ENCODE results near the gene FGF23. TPM values are rescaled to one million over a fixed set of nuclear protein-coding genes. Genes with fewer than 3 reads are reported as not detected.

FGF23 gene
- total and polyA plus RNA-seq, 12 donors, result 0.01 to 0.76 (median 0.15) TPM; not detected in 7

DNA sequence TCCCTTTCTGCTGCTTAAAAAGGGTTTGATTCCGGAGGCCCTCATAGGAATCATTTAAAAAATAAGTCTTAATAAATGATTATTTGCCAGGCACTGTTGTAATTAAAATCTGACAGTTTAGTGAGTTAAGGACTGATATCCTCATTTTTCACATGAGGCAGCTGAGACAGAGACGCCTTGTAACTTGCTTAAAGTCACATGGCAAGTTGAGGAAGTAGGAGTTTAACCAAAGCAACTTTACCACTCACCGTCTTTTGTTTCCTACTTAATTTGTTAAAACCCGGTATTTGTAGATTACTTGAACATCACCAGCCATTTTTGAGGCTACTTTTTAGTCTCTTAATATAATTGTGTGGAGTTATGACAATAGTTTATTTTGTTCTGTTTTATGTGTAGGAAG, 56.1 kb downstream of the FGF23 start:
- DNase-seq (no peak), ATAC-seq (no peak)
- intact Hi-C loops (cut with DNase I), result loop anchor here in 1 of 10 donors (5.0 kb wide), 1 partner anchor 214 kb away; the partner anchor contains the start of gene RAD51AP1
- H3K4me3 ChIP-seq, result no peak overlapping the region
- peaks cover 0 to 39% (median 21%) of the 10 kb centered on the region in 9 donors for H3K4me1 ChIP-seq
- TF ChIP-seq, protein P1, sequence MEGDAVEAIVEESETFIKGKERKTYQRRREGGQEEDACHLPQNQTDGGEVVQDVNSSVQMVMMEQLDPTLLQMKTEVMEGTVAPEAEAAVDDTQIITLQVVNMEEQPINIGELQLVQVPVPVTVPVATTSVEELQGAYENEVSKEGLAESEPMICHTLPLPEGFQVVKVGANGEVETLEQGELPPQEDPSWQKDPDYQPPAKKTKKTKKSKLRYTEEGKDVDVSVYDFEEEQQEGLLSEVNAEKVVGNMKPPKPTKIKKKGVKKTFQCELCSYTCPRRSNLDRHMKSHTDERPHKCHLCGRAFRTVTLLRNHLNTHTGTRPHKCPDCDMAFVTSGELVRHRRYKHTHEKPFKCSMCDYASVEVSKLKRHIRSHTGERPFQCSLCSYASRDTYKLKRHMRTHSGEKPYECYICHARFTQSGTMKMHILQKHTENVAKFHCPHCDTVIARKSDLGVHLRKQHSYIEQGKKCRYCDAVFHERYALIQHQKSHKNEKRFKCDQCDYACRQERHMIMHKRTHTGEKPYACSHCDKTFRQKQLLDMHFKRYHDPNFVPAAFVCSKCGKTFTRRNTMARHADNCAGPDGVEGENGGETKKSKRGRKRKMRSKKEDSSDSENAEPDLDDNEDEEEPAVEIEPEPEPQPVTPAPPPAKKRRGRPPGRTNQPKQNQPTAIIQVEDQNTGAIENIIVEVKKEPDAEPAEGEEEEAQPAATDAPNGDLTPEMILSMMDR (IDR thresholded peaks at IDR 0.05), result no peak
- peak overlapping the region in 1 of 10 donors; percentile 5 for H3K27ac ChIP-seq
- 83 to 89% methylated on average over 4 of the region's 4 CpGs for WGBS, 2 donors
- no peaks in the 10 kb centered on the region for H3K9me3 ChIP-seq
- peaks cover 0 to 16% (median 0%) of the 10 kb centered on the region in 9 donors for H3K36me3 ChIP-seq
- H3K27me3 ChIP-seq, result no peaks in the 10 kb centered on the region

DNA sequence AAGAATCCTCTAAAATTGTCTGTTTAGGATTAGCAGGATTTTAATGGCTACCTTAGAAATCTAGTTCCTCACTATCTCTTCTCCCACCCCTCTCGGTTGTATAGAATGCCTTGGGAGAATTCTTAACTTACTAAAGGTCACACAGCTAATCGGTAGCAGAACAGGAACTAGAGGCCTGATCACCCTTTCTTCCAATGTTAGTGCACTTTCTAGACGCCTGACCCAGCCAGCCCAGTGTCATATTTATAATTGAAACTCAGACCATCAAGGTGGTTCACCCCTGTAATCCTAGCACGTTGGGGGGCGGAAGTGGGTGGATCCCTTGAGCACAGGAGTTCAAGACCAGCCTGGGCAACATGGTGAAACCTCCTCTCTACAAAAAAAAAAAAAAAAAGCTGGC, 56.8 kb downstream of the FGF23 start:
- Histone ChIP-seq H3K4me1 (peaks cover 0 to 39% (median 21%) of the 10 kb centered on the region in 9 donors), H3K27ac (no peak overlapping the region), H3K27me3 (no peaks in the 10 kb centered on the region), H3K36me3 (peaks cover 0 to 16% (median 0%) of the 10 kb centered on the region in 9 donors), H3K4me3 (no peak overlapping the region), H3K9me3 (no peaks in the 10 kb centered on the region)
- 73 to 76% methylated on average over 5 of the region's 5 CpGs for WGBS, 2 donors
- TF ChIP-seq, protein P1 (IDR thresholded peaks at IDR 0.05), result no peak
- ATAC-seq (no peak), DNase-seq (no peak)
- intact Hi-C loops (cut with DNase I), result loop anchor here in 1 of 10 donors (5.0 kb wide), 1 partner anchor 215 kb away; the partner anchor contains the start of gene RAD51AP1

GRCh38 chr12:4320853-4321701, 58.4 kb downstream of the FGF23 start, which contains the start of gene TIGAR:
Gene TIGAR (plus strand): TSS chr12:4321213. CDS start chr12:4321272, 59 bp downstream.
- TF ChIP-seq, protein P1 (IDR thresholded peaks at IDR 0.05), result no peak
- Histone ChIP-seq H3K27ac (peak within 1 kb of the TSS; percentile 33 to 94 (median 90)), H3K4me3 (peak within 1 kb of the TSS; percentile 66 to 95 (median 84)), H3K27me3 (no peaks in the 10 kb centered on the region), H3K4me1 (peaks cover 0 to 36% (median 21%) of the 10 kb centered on the region in 9 donors), H3K36me3 (peaks cover 0 to 16% (median 0%) of the 10 kb centered on the region in 9 donors), H3K9me3 (no peaks in the 10 kb centered on the region)
- peak; percentile 91 to 94 for DNase-seq
- peak; percentile 99 to 100 (median 100) for ATAC-seq
- intact Hi-C loops (cut with DNase I), result loop anchor here in 1 of 10 donors (5.0 kb wide), 1 partner anchor 216 kb away; the partner anchor contains the start of gene RAD51AP1
- 0 to 1% methylated on average over 71 to 76 of the region's 76 CpGs for WGBS, 2 donors

- peak overlapping the region; percentile 26 to 95 (median 82) for H3K4me3 ChIP-seq
- H3K27me3 ChIP-seq, result no peaks in the 10 kb centered on the region
- no peaks in the 10 kb centered on the region for H3K9me3 ChIP-seq
- H3K27ac ChIP-seq, result peak overlapping the region; percentile 33 to 94 (median 88)
- TF ChIP-seq, protein P1 (IDR thresholded peaks at IDR 0.05), result no peak
- peaks cover 0 to 16% (median 0%) of the 10 kb centered on the region in 9 donors for H3K36me3 ChIP-seq
- DNase-seq (no peak), ATAC-seq (peak in 7 of 8 donors; percentile 23 to 64 (median 37))
- H3K4me1 ChIP-seq, result peaks cover 0 to 33% (median 21%) of the 10 kb centered on the region in 9 donors
- intact Hi-C loops (cut with DNase I), result loop anchor here in 1 of 10 donors (5.0 kb wide), 1 partner anchor 217 kb away; the partner anchor contains the start of gene RAD51AP1
- 0% methylated on average over 13 of the region's 13 CpGs for WGBS, 2 donors
Measured at GRCh38 chr12:4320497-4320852, 59.0 kb downstream of the FGF23 start.
